Effector memory CD8-positive, alpha-beta T cell (primary cell): ENCODE measurements around the gene TBC1D5.
"Not testable (repeated sequence)": the region's sequence is repeated elsewhere in the genome, so short reads cannot be mapped to it uniquely, and the experiment has no call there.

Experiments
- ATAC-seq: fragments of 150-1000 bp; cut with Tn5 transposase; replicated peaks from 2 replicates; pipeline ENCODE4 v1.10.0; 2021; ENCODE audit warnings: mild to moderate bottlenecking, moderate library complexity
- DNase-seq, 3 experiments: peaks; one replicate each; pipeline ENCODE4 v3.0.0; 2021
- H3K27ac Mint-ChIP-seq, 2 donors: one replicate each; pipeline ENCODE4 v1.8.0; 2022; ENCODE audit warnings: mild to moderate bottlenecking in 2 of 2, mixed read lengths in 2 of 2, moderate library complexity in 2 of 2
- H3K27me3 Mint-ChIP-seq, 2 donors: one replicate each; pipeline ENCODE4 v1.8.0; 2022; ENCODE audit warnings: mixed read lengths in 2 of 2
- H3K36me3 Mint-ChIP-seq: one replicate; pipeline ENCODE4 v1.8.0; 2022; ENCODE audit warnings: mild to moderate bottlenecking, moderate library complexity, mixed read lengths; ENCODE audit not compliant: insufficient read depth
- H3K4me1 Mint-ChIP-seq, 2 donors: one replicate each; pipeline ENCODE4 v1.8.0; 2022; ENCODE audit warnings: low read depth in 2 of 2, mixed read lengths in 2 of 2
- H3K4me3 Mint-ChIP-seq, 2 donors: one replicate each; pipeline ENCODE4 v1.8.0; 2022; ENCODE audit warnings: mild to moderate bottlenecking in 2 of 2, mixed read lengths in 2 of 2, moderate library complexity in 2 of 2
- H3K9me3 Mint-ChIP-seq, 2 donors: one replicate each; pipeline ENCODE4 v1.8.0; 2022; ENCODE audit warnings: mixed read lengths in 2 of 2

Gene TBC1D5

DNA sequence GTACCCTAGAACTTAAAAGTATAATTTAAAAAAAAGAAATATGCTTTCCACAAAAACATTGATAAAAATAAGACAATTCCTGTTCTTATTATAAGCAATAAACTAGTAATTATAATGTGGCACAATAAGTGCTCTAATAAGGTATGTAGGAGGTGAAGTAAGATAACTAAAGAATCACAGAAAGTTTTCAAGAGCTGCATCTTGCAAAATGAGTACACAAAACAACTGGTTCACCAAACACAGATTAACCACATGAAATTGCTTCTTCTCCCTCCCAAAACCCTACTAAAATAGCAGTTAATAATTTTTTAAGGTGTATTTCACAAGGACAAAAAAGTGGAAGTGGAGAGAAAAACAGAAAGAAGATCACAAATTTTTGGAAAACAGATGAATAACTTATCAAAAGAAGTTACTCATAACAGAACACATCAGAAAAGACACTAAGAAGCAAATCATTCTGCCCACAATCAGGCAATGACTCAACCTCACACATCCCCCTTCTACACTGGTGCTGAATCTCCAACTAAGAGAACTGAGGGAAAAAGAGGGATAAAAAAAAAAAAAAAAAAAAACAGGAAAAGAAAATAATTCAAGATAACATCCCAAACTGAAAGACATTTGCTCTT lies 64.2 kb downstream of the TBC1D5 start:
- DNase-seq (no peak), ATAC-seq (no peak)
- peaks cover 0 to 2% of the 10 kb centered on the region in 2 donors for H3K4me1 Mint-ChIP-seq
- no peaks in the 10 kb centered on the region for H3K36me3 Mint-ChIP-seq
- H3K27me3 Mint-ChIP-seq: no peaks in the 10 kb centered on the region
- no peak overlapping the region for H3K4me3 Mint-ChIP-seq
- no peaks in the 10 kb centered on the region for H3K9me3 Mint-ChIP-seq
- peak overlapping the region in 1 of 2 donors; percentile 13 for H3K27ac Mint-ChIP-seq

- Mint-ChIP-seq H3K4me1 (peaks cover 2 to 4% of the 10 kb centered on the region in 2 donors), H3K27ac (no peak overlapping the region), H3K4me3 (no peak overlapping the region), H3K36me3 (no peaks in the 10 kb centered on the region), H3K9me3 (no peaks in the 10 kb centered on the region), H3K27me3 (no peaks in the 10 kb centered on the region)
- DNase-seq (no peak), ATAC-seq (no peak)
These were observed 68.2 kb downstream of the TBC1D5 start for GRCh38 chr3:17674082-17674686.

DNA sequence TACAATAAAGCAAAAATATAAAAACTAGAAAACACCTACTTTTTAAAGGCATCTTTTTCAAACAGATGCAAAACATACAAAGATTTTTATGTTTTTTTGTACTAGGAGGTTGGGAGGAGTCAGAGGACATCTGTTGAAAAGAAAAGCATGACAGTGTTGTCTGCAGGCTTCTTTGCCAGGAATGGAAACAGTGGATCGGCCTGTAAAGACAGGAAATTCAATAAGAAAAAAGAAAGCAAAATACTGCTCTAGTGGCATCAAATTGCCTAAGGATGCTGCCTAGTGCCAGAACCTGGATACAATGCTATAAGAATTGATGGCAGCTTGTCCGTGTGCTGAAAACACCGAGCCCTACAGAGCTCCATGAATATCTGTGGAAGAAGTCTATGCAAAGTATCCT lies 69.9 kb downstream of the TBC1D5 start:
- H3K9me3 Mint-ChIP-seq: no peaks in the 10 kb centered on the region
- no peak for DNase-seq

GRCh38 chr3:17670749-17671148 lies 71.7 kb downstream of the TBC1D5 start:
- no peak overlapping the region for H3K4me3 Mint-ChIP-seq

More for the DNA sequence above, 69.9 kb downstream of the TBC1D5 start:
- no peaks in the 10 kb centered on the region for H3K36me3 Mint-ChIP-seq
- no peak for ATAC-seq
- no peaks in the 10 kb centered on the region for H3K27me3 Mint-ChIP-seq
- H3K4me1 Mint-ChIP-seq: peaks cover 2 to 4% of the 10 kb centered on the region in 2 donors
- H3K4me3 Mint-ChIP-seq: no peak overlapping the region
- no peak overlapping the region for H3K27ac Mint-ChIP-seq

GRCh38 chr3:17664923-17665322 lies 77.5 kb downstream of the TBC1D5 start:
- H3K4me3 Mint-ChIP-seq: no peak overlapping the region
- H3K9me3 Mint-ChIP-seq: no peaks in the 10 kb centered on the region
- ATAC-seq: no peak
- no peaks in the 10 kb centered on the region for H3K36me3 Mint-ChIP-seq
- no peaks in the 10 kb centered on the region for H3K27me3 Mint-ChIP-seq
- H3K4me1 Mint-ChIP-seq: peaks cover 2 to 13% of the 10 kb centered on the region in 2 donors
- H3K27ac Mint-ChIP-seq: no peak overlapping the region
- DNase-seq: no peak

More at GRCh38 chr3:17670749-17671148, 71.7 kb downstream of the TBC1D5 start:
- peaks cover 0 to 4% of the 10 kb centered on the region in 2 donors for H3K4me1 Mint-ChIP-seq
- ATAC-seq (no peak), DNase-seq (no peak)
- no peaks in the 10 kb centered on the region for H3K9me3 Mint-ChIP-seq
- H3K27me3 Mint-ChIP-seq: no peaks in the 10 kb centered on the region
- H3K36me3 Mint-ChIP-seq: no peaks in the 10 kb centered on the region
- H3K27ac Mint-ChIP-seq: peak overlapping the region in 1 of 2 donors; percentile 23

- peaks cover 13 to 15% of the 10 kb centered on the region in 2 donors for H3K4me1 Mint-ChIP-seq
- no peak for DNase-seq
- no peak for ATAC-seq
- no peaks in the 10 kb centered on the region for H3K27me3 Mint-ChIP-seq
- H3K4me3 Mint-ChIP-seq: no peak overlapping the region
- no peaks in the 10 kb centered on the region for H3K9me3 Mint-ChIP-seq
- no peaks in the 10 kb centered on the region for H3K36me3 Mint-ChIP-seq
- no peak overlapping the region for H3K27ac Mint-ChIP-seq
These were observed 86.2 kb downstream of the TBC1D5 start for GRCh38 chr3:17656264-17656663.

DNA sequence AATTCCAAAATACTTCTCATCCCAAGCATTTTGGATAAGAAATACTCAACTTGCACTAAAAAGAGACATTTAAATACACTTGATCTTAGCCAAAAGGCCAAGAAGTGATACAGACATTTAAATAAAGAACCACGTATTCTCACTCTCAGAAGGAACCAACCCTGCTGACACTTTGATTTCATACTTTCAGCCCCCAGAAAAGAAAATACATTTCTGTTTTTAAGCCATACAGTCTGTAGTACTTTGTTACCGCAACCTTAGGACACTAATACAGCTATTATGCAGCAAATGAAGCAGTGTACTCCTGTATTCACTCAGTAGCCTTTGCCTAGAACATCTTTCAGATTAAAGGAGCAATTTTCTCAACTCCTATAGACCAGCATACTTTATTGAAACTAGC lies 86.7 kb downstream of the TBC1D5 start:
- ATAC-seq (no peak), DNase-seq (no peak)
- Mint-ChIP-seq H3K36me3 (no peaks in the 10 kb centered on the region), H3K9me3 (no peaks in the 10 kb centered on the region), H3K27me3 (no peaks in the 10 kb centered on the region), H3K4me3 (no peak overlapping the region), H3K4me1 (peaks cover 13 to 15% of the 10 kb centered on the region in 2 donors), H3K27ac (no peak overlapping the region)

DNA sequence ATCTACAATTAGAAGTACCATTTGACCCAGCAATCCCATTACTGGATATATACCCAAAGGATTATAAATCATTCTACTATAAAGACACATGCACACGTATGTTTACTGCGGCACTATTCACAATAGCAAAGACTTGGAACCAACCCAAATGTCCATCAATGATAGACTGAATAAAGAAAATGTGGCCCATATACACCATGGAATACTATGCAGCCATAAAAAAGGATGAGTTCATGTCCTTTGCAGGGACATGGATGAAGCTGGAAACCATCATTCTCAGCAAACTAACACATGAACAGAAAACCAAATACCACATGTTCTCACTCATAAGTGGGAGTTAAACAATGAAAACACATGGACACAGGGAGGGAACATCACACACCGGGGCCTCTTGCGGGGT lies 92.7 kb downstream of the TBC1D5 start:
- not testable (repeated sequence) for H3K36me3 Mint-ChIP-seq, H3K4me3 Mint-ChIP-seq, H3K27ac Mint-ChIP-seq, H3K4me1 Mint-ChIP-seq, H3K27me3 Mint-ChIP-seq, DNase-seq, H3K9me3 Mint-ChIP-seq, ATAC-seq

DNA sequence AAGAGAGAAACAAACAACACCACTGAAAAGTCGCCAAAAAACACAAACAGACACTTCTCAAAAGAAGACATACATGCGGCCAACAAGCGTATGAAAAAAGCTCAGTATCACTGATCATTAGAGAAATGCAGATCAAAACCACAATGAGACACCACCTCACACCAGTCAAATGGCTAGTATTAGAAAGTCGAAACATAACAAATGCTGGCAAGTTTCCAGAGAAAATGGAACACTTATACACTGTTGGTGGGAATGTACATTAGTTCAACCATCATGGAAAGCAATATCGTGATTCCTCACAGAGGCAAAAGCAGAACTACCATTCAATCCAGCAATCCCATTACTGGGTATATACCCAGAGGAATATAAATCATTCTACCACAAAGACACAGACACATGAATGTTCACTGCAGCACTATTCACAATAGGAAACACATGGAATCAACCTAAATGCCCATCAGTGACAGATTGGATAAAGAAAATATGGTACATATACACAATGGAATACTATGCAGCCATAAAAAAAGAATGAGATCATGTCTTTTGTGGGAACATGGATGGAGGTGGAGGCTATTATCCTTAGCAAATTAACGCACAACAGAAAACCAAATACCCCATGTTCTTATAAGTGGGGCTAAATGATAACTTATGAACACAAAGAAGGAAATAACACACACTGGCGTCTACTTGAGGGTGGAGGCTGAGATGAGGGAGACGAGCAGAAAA lies 93.6 kb downstream of the TBC1D5 start:
- H3K9me3 Mint-ChIP-seq, H3K27ac Mint-ChIP-seq, DNase-seq, H3K4me3 Mint-ChIP-seq, H3K36me3 Mint-ChIP-seq, H3K27me3 Mint-ChIP-seq, ATAC-seq, H3K4me1 Mint-ChIP-seq: not testable (repeated sequence)

GRCh38 chr3:17645074-17645698 lies 97.2 kb downstream of the TBC1D5 start:
- H3K36me3 Mint-ChIP-seq: no peaks in the 10 kb centered on the region
- no peak for ATAC-seq
- peaks cover 3 to 6% of the 10 kb centered on the region in 2 donors for H3K9me3 Mint-ChIP-seq
- H3K27me3 Mint-ChIP-seq: no peaks in the 10 kb centered on the region
- DNase-seq: no peak
- H3K27ac Mint-ChIP-seq: no peak overlapping the region
- H3K4me1 Mint-ChIP-seq: peaks cover 4 to 5% of the 10 kb centered on the region in 2 donors
- H3K4me3 Mint-ChIP-seq: no peak overlapping the region

DNA sequence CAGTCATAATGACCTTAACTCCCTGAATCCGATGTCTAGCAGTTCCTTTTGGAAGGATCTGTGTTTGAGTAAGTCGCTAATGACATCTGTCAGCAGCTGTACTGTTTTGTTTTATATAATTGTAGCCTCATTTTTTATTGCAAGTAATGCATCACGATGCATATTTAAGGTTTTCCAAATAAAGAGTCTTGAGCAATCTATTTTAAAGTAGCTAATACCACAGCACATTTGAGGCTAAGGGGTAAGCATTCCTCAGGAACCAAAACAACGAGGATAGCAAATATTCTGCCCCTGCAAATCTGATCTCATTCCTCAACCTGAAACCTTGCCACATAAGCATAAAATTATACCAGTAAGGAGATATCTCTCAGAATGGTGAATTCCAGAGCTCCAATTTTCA lies 98.7 kb downstream of the TBC1D5 start:
- no peak overlapping the region for H3K4me3 Mint-ChIP-seq
- DNase-seq (no peak), ATAC-seq (no peak)
- H3K4me1 Mint-ChIP-seq: peaks cover 9 to 11% of the 10 kb centered on the region in 2 donors
- no peaks in the 10 kb centered on the region for H3K9me3 Mint-ChIP-seq
- H3K36me3 Mint-ChIP-seq: no peaks in the 10 kb centered on the region
- no peaks in the 10 kb centered on the region for H3K27me3 Mint-ChIP-seq
- H3K27ac Mint-ChIP-seq: no peak overlapping the region

DNA sequence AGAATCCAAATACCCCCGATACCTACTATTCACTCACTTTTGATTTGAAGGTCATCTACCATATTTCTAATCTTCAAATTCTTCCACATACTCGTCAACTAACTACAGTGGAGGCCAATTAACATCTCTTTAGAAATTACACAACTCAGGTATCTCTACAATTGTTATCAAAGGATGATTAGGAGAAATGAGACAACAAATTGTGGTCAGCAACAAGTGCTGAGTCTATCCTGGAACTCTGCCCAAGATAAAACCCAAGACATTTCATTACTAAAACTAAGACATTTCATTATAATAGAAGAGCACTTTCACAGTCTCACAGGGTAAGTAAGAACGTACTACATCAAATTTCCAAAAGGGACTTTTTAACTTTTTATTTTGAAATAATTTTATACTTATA lies 100.0 kb downstream of the TBC1D5 start:
- H3K4me3 Mint-ChIP-seq: no peak overlapping the region
- H3K9me3 Mint-ChIP-seq: no peaks in the 10 kb centered on the region
- no peaks in the 10 kb centered on the region for H3K27me3 Mint-ChIP-seq
- peaks cover 9 to 11% of the 10 kb centered on the region in 2 donors for H3K4me1 Mint-ChIP-seq
- H3K27ac Mint-ChIP-seq: no peak overlapping the region
- ATAC-seq (no peak), DNase-seq (no peak)
- H3K36me3 Mint-ChIP-seq: no peaks in the 10 kb centered on the region

DNA sequence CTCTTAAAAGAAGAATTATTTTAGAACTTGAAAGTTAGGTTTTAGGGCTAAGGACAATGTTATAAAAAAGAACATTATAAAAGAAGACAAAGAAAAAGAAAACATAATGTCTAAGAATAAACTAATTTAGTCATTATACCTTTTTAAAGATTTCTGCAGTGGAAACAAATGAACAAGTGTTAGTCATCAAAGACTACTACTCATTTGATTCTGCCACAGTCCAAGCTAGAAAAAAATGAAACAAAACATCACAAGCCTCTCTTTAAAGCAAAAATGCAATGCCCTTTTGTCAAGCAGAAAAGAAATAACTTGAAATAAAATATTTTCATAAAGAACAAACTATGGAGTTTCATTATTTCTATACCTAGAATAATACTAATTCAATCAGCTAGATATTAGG lies 102.0 kb downstream of the TBC1D5 start:
- no peak for ATAC-seq
- Mint-ChIP-seq H3K36me3 (no peaks in the 10 kb centered on the region), H3K9me3 (no peaks in the 10 kb centered on the region), H3K27me3 (no peaks in the 10 kb centered on the region), H3K27ac (no peak overlapping the region), H3K4me1 (peaks cover 11 to 14% of the 10 kb centered on the region in 2 donors), H3K4me3 (no peak overlapping the region)
- no peak for DNase-seq
